Ureter (tissue), 1 donor: ENCODE measurements around the gene SRC. TPM values are rescaled to one million over a fixed set of nuclear protein-coding genes. Genes with fewer than 3 reads are reported as not detected.
"Not testable (repeated sequence)": the region's sequence is repeated elsewhere in the genome, so short reads cannot be mapped to it uniquely, and the experiment has no call there.

Experiments used
- DNase-seq: peaks from one replicate; pipeline ENCODE4 v3.0.0-alpha.2; 2020; ENCODE audit warnings: low spot score
- total RNA-seq: library from RNA; stranded (reverse); gene quantifications from one replicate; pipeline ENCODE4 v1.2.4, GENCODE V29; 2023
- donor health status: DM: yes; HTN: yes; CAD: no.

Gene SRC
- total RNA-seq, 1 donor from 2014 or later: 166 TPM

DNA sequence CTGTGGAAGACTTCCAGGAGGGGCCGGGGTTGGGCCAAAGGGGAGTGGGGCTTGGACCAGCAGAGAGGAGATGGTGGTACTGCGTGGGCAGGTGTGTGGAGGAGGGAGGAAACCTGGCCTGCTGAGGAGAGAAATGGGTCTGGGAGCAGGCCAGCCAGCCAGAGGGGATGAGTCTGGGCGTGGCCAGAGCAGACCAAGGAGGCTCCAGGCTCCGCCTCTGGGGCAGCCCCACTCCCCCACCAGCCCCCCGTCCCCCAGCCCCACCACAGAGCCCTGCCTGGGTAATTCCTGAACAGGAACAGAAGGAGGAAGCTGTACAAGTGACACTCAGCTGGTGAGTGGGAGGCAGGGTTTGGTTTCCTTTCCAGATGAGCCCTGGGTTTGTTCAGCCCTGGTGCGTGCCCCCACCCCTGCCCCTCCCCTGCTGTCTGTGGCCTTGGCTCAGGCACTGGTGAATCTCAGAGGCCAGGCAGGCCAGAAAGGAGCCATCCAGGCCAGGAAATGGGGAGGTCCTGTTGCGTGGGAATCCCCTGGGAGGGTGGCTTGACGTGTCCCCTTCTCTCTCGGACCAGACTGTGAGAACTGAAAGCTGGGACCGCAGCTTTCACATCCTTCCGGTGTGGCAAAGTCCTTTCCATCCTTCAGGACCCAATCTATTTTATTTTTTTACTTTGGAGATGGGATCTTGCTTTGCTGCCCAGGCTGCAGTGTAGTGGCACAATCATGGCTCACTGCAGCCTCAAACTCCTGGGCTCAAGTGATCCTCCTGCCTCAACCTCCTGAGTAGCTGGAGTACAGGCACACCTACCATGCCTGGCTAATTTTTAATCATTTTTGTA, 9.4 kb upstream of the SRC start:
- peak; percentile 75 for DNase-seq

DNA sequence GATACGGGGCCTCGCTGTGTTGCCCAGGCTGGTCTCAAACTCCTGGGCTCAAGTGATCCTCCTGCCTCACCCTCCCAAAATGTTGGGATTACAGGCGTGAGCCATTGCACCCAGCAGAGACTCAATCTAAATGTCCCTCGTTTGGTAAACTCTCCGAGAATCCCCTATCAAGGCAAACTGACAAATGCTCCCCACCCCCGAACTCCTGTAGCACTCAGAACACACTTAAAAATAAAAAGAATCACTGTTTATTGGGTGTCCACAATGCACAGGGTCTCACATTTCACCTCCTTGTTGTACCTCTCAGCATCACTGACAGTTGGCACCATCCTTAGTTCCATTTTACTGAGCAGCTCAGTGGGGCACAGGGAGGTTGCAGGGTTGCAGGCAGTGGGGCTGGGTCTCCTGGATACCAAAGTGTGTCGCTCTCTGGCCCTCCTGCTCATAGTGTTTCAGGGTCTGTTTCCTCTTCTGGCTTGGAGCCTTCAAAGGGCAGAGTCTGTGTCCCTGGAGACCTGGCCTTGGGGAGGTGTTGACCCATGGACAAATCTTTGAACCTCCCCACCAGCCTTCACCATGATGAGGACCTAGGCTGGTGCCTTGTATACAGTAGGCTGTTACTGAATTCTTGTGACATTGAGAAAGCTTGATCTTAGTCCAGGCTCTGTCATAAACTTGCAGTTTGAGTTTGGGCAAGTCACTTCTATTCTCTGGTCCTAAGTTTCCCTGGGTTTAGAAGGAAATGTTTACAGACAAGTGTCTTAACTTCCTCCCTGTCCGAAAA, 8.5 kb upstream of the SRC start:
- DNase-seq: no peak

DNA sequence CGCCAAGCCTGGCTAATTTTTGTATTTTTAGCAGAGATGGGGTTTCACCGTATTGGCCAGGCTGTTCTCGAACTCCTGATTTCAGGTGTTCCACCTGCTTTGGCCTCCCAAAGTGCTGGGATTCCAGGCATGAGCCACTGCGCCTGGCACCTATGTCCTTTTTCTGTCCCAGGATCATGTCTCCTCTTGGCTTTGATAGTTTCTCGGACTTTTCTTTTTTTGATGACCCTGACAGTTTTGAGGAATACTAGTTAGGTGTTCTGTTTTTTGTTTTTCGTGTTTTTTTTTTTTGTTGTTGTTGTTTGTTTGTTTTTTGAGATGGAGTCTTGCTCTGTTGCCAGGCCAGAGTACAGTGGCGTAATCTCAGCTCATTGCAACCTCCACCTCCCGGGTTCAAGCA, 7.6 kb upstream of the SRC start:
- DNase-seq: not testable (repeated sequence)

DNA sequence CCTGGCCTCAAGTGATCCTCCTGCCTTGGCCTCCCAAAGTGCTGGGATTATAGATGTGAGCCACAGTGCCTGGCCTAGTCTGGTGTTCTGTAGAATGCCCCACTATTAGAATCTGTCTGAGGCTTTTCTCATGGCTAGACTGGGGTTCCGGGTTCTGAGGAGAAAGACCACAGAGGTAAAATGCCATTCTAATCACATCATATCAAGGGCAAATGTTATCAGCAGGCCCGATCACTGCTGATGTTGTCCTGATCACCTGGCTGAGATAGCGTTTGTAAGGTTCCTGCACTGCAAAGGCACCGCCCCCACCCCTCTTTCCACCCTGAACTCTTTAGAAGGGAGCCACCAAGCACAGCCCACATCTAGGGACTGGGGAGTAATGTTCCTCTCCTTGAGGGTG, 6.7 kb upstream of the SRC start:
- DNase-seq: no peak

DNA sequence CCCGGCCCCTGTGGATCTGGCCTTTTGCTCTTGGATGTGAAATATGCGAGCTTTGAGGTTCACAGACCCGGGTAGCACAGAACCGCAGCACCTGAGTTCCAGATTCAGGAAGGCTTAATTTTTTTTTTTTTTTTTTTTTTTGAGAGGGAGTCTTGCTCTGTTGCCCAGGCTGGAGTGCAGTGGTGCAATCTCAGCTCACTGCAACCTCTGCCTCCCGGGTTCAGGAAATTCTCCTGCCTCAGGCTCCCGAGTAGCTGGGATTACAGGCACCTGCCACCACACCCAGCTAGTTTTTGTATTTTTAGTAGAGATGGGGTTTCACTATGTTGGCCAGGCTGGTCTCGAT, 6.2 kb upstream of the SRC start:
- DNase-seq: not testable (repeated sequence)

DNA sequence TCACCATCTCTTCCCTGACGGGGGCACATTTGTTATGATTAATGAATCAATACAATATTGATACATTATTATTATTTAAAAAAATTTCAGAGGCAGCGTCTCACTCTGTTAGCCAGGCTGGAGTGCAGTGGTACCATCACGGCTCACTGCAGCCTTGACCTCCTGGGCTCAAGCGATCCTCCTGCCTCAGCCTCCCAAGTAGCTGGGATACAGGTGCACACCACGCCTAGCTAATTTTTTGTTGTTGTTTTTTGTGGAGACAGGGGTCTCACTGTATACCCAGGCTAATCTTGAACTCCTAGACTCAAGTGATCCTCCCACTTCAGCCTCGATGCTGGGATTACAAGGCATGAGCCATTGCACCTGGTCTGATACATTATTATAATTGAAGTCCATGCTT, 4.9 kb upstream of the SRC start:
- no peak for DNase-seq

DNA sequence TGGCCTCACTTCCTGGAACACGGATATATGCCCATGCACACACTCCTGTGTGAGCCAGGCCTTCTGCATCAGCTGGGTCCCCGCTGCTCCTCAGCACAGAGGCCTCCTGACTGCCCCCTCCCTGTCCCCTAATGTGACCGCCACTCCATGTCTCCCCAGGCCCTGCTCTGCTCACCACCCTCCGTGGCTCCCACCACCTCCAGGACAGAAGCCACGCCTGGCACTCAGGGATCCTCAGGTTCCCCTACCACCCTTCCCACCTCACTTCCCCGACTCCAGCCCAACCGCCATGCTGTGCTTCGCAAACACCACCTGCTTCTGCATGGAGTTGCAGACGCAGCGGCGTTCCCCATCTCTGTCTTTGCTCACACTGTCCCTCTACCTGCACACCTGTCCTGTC, 4.3 kb upstream of the SRC start:
- no peak for DNase-seq

DNA sequence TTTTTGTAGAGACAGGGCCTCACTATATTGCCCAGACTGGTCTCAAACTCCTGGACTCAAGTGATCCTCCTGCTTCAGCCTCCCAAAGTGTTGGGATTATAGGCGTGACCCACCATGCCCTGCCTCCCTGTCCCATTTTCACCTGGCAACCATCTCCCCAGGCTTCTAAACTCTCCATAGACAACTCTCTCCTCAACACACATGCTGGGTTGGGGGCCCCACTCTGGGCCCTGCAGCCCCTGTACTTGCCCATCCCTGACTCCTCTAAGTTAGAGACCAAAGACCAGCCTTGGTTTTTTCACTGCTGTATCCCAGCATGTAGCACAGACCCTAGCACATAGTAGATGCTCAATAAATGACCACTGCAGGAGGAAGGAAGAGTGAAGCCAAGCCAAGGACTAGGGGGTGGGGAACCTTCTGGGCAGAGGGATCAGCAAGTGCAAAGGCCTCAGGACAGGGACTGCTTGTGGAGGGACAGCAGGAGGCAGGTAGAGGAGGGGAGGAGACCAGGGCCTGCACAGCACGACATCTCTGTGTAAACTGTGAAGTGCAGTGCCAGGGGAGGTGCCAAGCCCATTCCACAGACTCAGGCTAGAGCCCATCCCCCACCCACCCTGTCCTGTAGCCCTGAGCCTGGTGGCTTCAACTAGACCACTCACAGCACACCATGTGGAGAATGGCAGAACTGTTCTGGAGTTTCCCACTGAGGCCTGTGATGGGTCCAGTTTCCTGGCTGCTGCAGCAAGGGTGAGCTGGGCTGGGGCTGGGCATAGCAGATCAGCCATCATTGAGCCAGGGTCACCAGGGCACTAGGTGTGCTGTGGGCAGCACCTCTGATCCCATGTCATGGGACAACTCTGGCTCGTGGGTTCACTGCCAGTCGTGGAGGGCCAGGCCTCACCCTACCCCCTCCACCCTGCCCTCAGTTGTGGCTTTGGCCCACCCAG, 3.4 kb upstream of the SRC start:
- no peak for DNase-seq

DNA sequence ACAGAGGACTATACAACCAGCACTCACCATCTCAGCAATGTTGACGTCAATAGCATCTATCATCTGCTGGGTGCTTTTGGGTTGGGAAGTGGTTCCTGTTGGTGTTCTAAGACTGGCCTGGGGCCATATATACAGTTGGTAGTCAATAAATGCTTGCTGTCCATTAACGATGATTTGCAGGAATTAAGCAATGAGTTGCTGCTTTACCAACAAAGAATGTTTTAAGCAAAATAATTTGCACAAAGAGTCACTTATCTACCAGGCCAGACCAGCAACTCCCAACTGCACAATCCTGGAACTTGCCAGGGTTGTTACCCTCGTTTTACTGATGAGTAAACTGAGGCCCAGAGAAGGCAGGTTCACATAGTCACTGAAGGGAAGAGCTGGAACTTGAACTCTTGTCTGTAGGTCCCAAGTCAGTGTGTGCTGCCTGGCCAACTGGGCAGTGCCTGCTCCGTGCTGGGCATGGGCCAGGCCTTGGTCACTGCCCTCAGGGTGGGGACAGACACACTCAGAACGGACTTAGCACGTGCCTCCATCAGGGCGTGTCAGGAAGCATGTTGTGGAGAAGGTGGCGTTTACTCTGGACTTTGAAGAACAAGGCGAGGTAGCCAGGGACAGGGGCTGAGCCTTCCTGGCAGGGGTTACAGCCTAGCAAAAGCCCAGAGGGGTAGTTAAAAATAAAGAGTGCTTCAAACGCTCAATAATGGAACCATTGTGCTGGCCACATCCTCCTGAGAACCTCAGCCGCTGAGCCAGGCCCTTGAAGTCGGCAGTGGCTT, 2.5 kb upstream of the SRC start:
- DNase-seq: no peak

DNA sequence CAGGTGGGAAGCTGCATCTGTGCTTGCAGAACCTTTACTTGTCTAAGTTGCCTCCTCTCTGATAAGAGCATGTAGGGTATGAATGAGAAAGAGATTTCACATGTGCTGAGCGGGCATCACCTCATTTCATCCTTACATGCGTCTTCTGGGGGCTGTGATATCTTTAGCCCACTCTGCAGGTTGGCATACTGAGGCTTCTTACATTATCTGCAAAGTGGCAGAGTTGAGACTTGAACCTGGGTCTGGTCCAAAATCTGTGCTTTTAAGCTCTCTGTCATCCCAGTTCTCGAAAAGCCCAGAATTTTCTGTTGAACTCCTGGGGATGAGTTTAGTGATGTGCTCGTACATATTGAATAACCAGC, 2.0 kb upstream of the SRC start:
- no peak for DNase-seq

DNA sequence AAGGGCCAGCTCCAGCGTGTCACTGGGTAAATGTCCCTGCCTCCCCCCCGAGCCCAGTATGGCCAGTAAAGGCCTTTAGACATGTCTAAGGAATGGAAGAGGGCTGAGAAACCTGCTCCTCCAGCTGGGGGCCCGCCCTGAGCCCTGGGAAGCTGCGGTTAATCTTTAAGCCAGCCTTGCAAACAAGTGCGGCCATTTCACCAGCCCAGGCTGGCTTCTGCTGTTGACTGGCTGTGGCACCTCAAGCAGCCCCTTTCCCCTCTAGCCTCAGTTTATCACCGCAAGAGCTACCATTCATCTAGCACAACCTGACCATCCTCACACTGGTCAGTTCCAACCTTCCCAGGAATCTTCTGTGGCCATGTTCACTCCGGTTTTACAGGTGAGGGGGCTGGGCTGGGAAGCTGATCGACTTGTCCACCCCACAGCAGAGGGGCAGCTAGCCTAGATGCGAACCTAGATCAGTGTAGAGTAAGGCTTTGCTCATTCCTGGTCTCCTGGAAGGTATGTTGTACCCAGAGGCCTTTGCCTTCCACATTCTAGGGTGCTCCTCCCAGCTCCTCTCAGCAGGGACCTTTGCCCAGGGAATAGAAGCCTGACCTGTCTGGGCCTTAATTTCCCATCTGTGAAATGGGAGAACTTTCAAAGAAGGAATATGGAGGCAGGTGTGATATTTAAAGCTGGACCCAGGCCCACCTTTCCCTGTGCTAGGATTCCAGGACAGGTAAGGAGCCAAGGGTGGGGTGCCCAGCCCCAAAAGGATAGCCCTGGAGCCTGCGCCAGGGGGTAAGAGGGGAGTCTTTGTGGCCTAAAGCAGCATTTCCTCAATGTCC, 1.2 kb upstream of the SRC start:
- DNase-seq: peak; percentile 86

DNA sequence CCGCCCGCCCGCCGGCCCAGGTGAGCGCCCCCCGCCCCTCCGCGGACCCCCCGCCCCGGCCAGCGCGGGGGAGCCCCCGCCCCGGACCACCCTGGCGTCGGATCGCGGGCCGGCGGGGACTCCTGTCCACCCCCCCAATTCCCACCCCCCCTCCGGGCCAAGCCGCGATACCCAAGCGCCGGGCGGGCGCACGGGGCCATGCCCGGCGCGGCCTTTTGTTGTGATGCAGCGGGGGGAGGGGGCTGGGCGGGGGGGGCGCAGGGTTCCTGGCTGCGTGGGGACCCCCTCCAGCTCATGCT, 245 bp downstream of the SRC start:
- DNase-seq: no peak

DNA sequence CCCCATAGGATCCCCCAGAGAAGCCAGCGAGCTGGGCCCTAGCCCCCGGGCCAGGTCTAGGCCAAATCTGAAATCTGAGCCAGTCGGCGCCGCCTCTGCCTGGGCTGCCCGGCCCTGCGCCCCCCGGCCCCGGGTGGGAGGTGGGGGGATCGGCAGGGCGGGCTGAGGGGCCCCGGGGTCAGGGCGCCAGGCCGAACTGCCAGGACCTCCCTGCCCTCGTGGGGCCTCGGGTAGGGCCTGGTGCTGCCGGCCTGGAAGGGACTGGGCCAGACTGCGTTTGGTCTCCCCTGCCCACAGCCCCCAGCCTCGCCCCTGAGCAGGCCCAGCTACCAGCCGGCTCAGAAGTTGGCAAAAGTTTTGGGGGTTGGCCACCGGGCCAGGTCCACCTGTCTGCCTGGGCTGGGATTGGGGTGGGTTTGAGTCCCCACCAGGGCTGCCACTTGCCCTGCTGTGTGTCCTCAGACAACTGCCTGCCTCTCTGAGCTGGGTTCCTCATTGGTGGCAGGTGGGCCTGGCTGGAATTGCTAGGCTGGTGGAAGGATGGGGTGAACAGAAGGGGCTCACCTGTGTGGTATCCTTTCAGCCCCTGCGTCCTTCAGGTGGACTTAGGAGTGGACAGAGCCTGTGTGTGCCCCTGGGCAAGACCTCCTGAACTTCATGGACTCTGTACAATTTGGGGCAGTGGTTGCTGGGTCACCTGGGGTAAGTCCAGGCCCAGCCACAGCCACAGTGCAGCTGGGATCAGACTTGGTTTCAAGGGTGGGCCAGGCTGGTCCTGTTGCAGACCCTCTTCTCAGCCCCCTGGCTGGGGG, 801 bp downstream of the SRC start:
- DNase-seq: no peak

DNA sequence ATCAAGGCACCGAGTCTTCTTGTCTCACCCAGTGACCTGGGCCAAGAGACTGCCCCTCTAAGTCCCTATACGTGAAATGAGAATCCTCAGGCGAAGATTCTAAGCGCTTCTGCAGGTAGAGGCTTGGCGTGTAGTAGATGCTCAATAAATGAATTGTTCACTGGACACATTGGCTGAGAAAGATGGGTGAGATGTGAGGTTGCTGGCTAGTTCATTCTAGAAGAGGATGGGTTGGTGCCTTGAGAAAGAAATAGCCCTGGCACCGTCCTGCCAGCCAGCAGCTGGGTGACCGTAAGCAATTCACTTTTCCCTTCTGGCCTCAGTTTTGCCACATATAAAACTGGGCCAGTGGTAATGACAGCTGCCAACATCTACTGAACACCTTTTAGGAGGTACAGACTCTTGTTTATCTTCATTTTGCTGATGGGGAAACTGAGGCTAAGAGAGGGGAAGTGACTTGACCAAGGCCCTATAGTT, 1.4 kb downstream of the SRC start:
- no peak for DNase-seq

DNA sequence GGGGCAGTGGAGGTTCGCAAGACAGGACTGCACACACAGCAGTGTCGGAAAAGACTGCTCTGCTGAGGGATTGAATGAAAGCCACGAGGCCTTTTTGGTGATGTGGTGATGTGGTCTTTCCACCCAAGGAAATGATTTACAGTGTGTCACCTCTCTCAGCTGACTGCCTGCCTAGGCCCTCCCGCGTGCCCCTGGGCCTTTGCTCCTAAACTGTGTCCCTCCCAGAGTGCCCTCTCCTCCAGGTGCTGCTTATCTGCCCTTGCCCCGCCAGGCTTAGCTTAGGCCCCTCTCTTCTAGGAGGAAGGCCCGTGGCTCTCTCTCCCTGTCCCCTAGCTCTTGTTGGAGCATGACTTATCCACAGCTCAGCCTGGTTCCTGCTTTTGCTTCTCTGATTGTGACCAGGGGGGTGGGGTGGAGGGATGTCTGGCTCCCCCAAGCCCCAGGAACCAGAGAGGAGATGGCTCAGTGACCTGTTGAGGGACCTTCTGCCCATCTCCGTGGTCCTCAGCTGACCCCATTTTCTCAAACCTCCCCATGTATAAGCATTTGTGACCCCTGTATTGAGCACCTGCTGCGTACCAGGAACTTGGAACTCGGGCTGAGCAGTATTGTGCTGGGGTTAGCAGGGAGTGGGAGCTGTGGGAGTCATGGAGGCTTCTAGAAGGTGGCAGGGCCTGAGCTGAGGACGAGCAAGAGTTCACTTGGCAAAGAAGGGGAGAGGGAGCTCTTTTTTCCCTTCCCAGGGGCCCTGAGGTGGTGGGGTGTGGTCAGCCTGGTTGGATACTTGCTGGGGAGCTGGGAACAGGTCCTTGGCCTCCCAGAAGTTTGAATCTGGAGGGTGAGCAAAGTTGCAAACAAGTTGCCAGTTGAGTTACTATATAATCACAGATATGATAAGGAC, 2.2 kb downstream of the SRC start:
- DNase-seq: peak; percentile 37

DNA sequence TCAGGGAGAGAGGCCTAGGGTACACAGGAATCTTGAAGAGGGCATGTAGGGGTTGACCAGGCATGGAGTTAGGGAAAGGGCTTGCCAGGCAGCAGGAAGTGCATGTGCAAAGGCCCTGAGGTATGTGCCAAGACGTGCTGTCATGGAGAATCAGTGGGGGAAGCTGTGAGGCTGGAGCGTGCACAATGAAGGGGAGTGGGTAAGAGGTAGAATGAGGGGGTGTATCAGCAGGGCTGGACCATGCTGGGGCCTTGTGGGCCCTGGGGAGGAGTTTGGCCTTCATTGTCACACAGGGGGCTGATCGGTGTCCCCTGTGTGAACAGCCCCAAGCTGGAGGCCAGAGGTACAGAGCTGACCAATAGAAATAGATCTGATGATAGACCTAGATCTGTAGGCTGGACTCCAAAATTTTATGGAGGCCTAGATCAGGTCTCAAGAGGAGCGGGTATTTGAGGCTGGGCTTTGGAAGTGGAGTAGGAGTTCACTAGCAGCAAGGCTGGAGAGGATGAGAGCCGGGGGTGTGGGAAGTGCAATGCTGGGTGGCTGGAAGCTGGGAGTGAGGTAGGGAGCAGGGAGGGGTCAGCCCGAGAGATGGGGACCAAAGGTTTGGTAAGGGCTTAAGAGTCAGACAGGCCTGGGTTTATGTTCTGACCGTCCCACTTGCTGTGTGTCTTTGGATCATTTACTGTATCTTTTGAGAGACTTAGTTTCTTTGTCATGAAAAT, 3.0 kb downstream of the SRC start:
- peak; percentile 38 for DNase-seq

DNA sequence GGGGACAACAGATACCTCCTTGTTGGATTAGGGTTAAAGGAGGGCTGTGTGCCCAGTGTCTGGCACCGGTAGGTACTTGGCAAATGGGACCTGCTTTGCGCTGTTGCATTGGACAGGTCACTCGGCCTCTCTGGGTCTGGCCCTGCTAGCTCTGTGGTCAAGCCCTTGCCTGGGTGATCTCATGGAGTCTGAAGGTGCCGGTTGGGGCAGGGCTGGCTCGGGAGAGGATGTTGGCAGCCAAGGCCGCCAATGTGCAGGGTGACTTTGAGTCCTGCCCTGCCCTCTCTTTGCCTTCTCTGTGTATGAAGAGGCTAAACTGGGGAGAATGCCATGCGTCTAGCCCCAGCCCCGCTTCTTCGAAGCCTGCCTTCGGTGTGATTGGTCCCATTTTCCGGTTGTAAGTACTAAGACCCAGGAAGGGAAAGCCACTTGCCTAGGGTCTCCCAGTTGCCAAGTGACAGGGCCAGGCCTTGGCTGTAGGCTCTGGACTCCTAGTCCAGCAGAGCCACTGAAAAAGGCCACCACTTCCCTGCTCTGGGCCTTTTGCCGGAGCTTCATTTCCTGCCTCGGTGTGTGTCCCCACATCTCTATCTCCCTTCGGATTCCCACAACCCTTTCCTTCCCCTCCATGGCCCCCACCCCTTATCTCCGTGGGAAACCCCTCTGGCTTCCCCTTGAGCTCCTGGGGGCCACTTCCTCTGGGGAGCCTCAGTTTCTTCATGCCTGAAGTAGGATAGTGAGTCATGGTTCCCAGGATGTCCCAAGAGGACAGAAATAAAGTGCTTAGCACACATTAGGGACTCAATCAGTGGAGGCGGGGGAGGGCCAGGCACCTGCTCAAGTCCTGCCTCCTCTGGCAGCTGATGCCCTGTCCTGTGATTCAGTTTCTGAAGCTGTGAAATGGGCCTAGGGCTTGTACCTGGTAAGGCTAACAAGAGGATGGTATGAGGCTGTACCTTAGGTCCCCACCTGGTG, 3.9 kb downstream of the SRC start:
- DNase-seq: peak; percentile 42
